Sigmoid colon (tissue), 7 donors: Measurements from ENCODE around the gene MIEF2. TPM values are rescaled to one million over a fixed set of nuclear protein-coding genes. Genes with fewer than 3 reads are reported as not detected.

ENCODE experiments used
- DNase-seq: peaks from one replicate; pipeline ENCODE4 v3.0.0-alpha.2; 2019
- H3K27ac ChIP-seq, 4 donors: fragments of 200-600 bp; sonication (generic); one replicate each; pipeline ENCODE4 v1.5.1; 2016 to 2019; ENCODE audit warnings: mild to moderate bottlenecking in 1 of 4
- H3K27me3 ChIP-seq, 3 donors: fragments of 200-600 bp; sonication (generic); one replicate each; pipeline ENCODE4 v1.5.1; 2019; ENCODE audit warnings: mild to moderate bottlenecking in 1 of 3
- H3K36me3 ChIP-seq, 4 donors: fragments of 200-600 bp; sonication (generic); one replicate each; pipeline ENCODE4 v1.5.1; 2016 to 2019
- H3K4me1 ChIP-seq, 4 donors: fragments of 200-600 bp; sonication (generic); one replicate each; pipeline ENCODE4 v1.5.1; 2017 to 2019
- H3K4me3 ChIP-seq, 4 donors: fragments of 200-600 bp; sonication (generic); one replicate each; pipeline ENCODE4 v1.5.1; 2017 to 2019; ENCODE audit warnings: mild to moderate bottlenecking in 2 of 4, moderate library complexity in 1 of 4
- H3K9me3 ChIP-seq, 4 donors: fragments of 200-600 bp in 3 of 4; sonication (generic) in 3 of 4; one replicate each; pipeline versions ENCODE4 v1.5.1 to v1.6.1; 2013 to 2019
- CTCF ChIP-seq, 4 experiments: fragments of 450-650 bp in 3 of 4; fragments of 200-600 bp in 1 of 4; IDR thresholded peaks; one replicate each; pipeline ENCODE4 v1.5.1; 2016 to 2019; ENCODE audit warnings: antibody characterized with exemption in 4 of 4, mild to moderate bottlenecking in 3 of 4, moderate library complexity in 2 of 4
- EP300 ChIP-seq, 4 donors: sonication (generic); formaldehyde crosslinking; IDR thresholded peaks; one replicate each; pipeline ENCODE4 v1.6.1; 2017; ENCODE audit warnings: antibody characterized with exemption in 4 of 4
- POLR2A ChIP-seq, 2 donors: fragments of 450-650 bp; IDR thresholded peaks; one replicate each; pipeline ENCODE4 v1.6.1; 2016; ENCODE audit warnings: antibody characterized with exemption in 2 of 2, mild to moderate bottlenecking in 2 of 2, moderate library complexity in 2 of 2
- POLR2AphosphoS5 ChIP-seq, 4 donors: sonication (generic); formaldehyde crosslinking; IDR thresholded peaks; one replicate each; pipeline ENCODE4 v1.6.1; 2017; ENCODE audit warnings: antibody characterized with exemption in 4 of 4
- WGBS, 2 donors: extraction: QIAGEN DNeasy Blood & Tissue Kit; methylation state at CpG; one replicate each; pipeline ENCODE4 v1.1.7; 2013; 5-methylcytosine and 5-hydroxymethylcytosine counted together
- intact Hi-C: fragments of 100-400 bp; cut with DNase I; formaldehyde crosslinking; loops from one replicate; pipeline ENCODE4 v1.15.1; 2023
- polyA plus RNA-seq, 3 donors: library from polyadenylated mRNA; stranded (reverse); fragments of 200-250 nt; gene quantifications; one replicate each; pipeline ENCODE4 v1.2.3, GENCODE V29; 2013
- total RNA-seq, 4 donors: library from RNA; depleted of rRNA; stranded (reverse); fragments of >200 nt; gene quantifications; one replicate each; pipeline ENCODE4 v1.1.0, GENCODE V29; 2016
- donor health status: healthy with polysubstance abuse.
- donor health status: Bipolar disorder and iron deficiency.
- donor health status: healthy.

The MIEF2 gene
- total and polyA plus RNA-seq, 7 donors, result 3.7 to 14.4 (median 11.4) TPM

- H3K27ac ChIP-seq, result no peak overlapping the region
- DNase-seq, result no peak
- H3K36me3 ChIP-seq, result peaks cover 26 to 33% (median 28%) of the 10 kb centered on the region in 4 donors
- WGBS, 2 donors, result 94 to 96% methylated on average over 50 of the region's 50 CpGs
- H3K27me3 ChIP-seq, result no peaks in the 10 kb centered on the region
- H3K4me3 ChIP-seq, result no peak overlapping the region
- intact Hi-C loops, result no loop called here
- TF ChIP-seq EP300 (IDR thresholded peaks at IDR 0.05) (no peak), CTCF (IDR thresholded peaks at IDR 0.05) (no peak), POLR2A (IDR thresholded peaks at IDR 0.05) (no peak), POLR2AphosphoS5 (IDR thresholded peaks at IDR 0.05) (no peak)
- peaks cover 0 to 28% (median 26%) of the 10 kb centered on the region in 4 donors for H3K4me1 ChIP-seq
- H3K9me3 ChIP-seq, result no peaks in the 10 kb centered on the region
Observed at GRCh38 chr17:18263885-18264682, 3.6 kb downstream of the MIEF2 start.

GRCh38 chr17:18267366-18267765 lies 6.9 kb downstream of the MIEF2 start:
- WGBS, 2 donors, result 73 to 84% methylated on average over 10 of the region's 10 CpGs
- intact Hi-C loops, result no loop called here
- H3K4me3 ChIP-seq, result no peak overlapping the region
- no peak for DNase-seq
- H3K9me3 ChIP-seq, result no peaks in the 10 kb centered on the region
- no peaks in the 10 kb centered on the region for H3K27me3 ChIP-seq
- H3K27ac ChIP-seq, result no peak overlapping the region
- no peak for TF ChIP-seq POLR2A (IDR thresholded peaks at IDR 0.05)
- TF ChIP-seq POLR2AphosphoS5 (IDR thresholded peaks at IDR 0.05), result no peak
- TF ChIP-seq CTCF (IDR thresholded peaks at IDR 0.05), result no peak
- no peak for TF ChIP-seq EP300 (IDR thresholded peaks at IDR 0.05)
- peaks cover 26 to 33% (median 28%) of the 10 kb centered on the region in 4 donors for H3K36me3 ChIP-seq
- H3K4me1 ChIP-seq, result peaks cover 0 to 8% (median 5%) of the 10 kb centered on the region in 4 donors

GRCh38 chr17:18267927-18268711 lies 7.7 kb downstream of the MIEF2 start:
- H3K4me3 ChIP-seq, result no peak overlapping the region
- no peak for TF ChIP-seq EP300 (IDR thresholded peaks at IDR 0.05)
- TF ChIP-seq POLR2A (IDR thresholded peaks at IDR 0.05), result no peak
- no peak for TF ChIP-seq POLR2AphosphoS5 (IDR thresholded peaks at IDR 0.05)
- TF ChIP-seq CTCF (IDR thresholded peaks at IDR 0.05), result no peak
- no peaks in the 10 kb centered on the region for H3K9me3 ChIP-seq
- no peaks in the 10 kb centered on the region for H3K27me3 ChIP-seq
- H3K4me1 ChIP-seq, result peaks cover 0 to under 1% (median 0%) of the 10 kb centered on the region in 4 donors
- no peak overlapping the region for H3K27ac ChIP-seq
- no peak for DNase-seq
- intact Hi-C loops, result no loop called here
- 62 to 65% methylated on average over 14 of the region's 14 CpGs for WGBS, 2 donors
- peaks cover 21 to 33% (median 26%) of the 10 kb centered on the region in 4 donors for H3K36me3 ChIP-seq

- WGBS, 2 donors, result 87 to 90% methylated on average over 14 of the region's 14 CpGs
- H3K4me3 ChIP-seq, result no peak overlapping the region
- no peak for DNase-seq
- H3K27me3 ChIP-seq, result no peaks in the 10 kb centered on the region
- peaks cover 7 to 29% (median 13%) of the 10 kb centered on the region in 4 donors for H3K36me3 ChIP-seq
- intact Hi-C loops, result no loop called here
- H3K9me3 ChIP-seq, result no peaks in the 10 kb centered on the region
- H3K4me1 ChIP-seq, result no peaks in the 10 kb centered on the region
- no peak for TF ChIP-seq POLR2AphosphoS5 (IDR thresholded peaks at IDR 0.05)
- TF ChIP-seq EP300 (IDR thresholded peaks at IDR 0.05), result no peak
- TF ChIP-seq POLR2A (IDR thresholded peaks at IDR 0.05), result no peak
- TF ChIP-seq CTCF (IDR thresholded peaks at IDR 0.05), result no peak
- H3K27ac ChIP-seq, result no peak overlapping the region
Observed at GRCh38 chr17:18270046-18270931, 9.8 kb downstream of the MIEF2 start.
